IMR-90 (cell line): Measurements from ENCODE around the gene TRAP1. TPM values are rescaled to one million over a fixed set of nuclear protein-coding genes. Genes with fewer than 3 reads are reported as not detected.
A peak's percentile ranks its signal among the peaks of the same experiment; 100 is the strongest.

Experiments
- ATAC-seq: fragments of 200-7000 bp; cut with Tn5 transposase; 2 replicates; pipeline ENCODE4 v1.9.1; 2020; ENCODE audit warnings: low read depth, mild to moderate bottlenecking, moderate library complexity
- BruUV-seq: library from RNA; stranded (reverse); fragments of 400-500 nt; replicated peaks from 2 replicates; lab custom pipeline; 2021; lab: Mats Ljungman, UMichigan
- CTCF ChIA-PET: fragments of 300-600 bp; formaldehyde crosslinking; extraction: SDS; loops from one replicate; lab custom pipeline; 2021; ENCODE audit warnings: antibody characterized with exemption; lab: Yijun Ruan, JAX
- POLR2A ChIA-PET: fragments of 300-600 bp; sonication (Branson Sonifier 250); formaldehyde crosslinking; loops from one replicate; lab custom pipeline; 2022; ENCODE audit warnings: antibody characterized with exemption; ENCODE audit not compliant: unreplicated experiment; lab: Charles Lee
- DNase-seq: peaks from one replicate; pipeline ENCODE4 v3.0.0; 2013
- H2AFZ ChIP-seq: replicated peaks from 2 replicates; pipeline ENCODE3; 2013; ENCODE audit warnings: low read length, mild to moderate bottlenecking; ENCODE audit not compliant: poor library complexity
- H2AK5ac ChIP-seq: 2 replicates; pipeline ENCODE4 v1.6.1; 2013; ENCODE audit warnings: low read depth, low read length, inconsistent platforms
- H2AK9ac ChIP-seq: replicated peaks from 2 replicates; pipeline ENCODE3; 2013; ENCODE audit warnings: mild to moderate bottlenecking, low read depth, low read length, moderate library complexity; ENCODE audit not compliant: poor library complexity
- H2BK120ac ChIP-seq: 2 replicates; pipeline ENCODE4 v1.6.1; 2013; ENCODE audit warnings: low read depth, low read length, inconsistent platforms
- H2BK15ac ChIP-seq: 3 replicates; pipeline ENCODE4 v1.6.1; 2013; ENCODE audit warnings: low read depth, low read length, inconsistent platforms
- H2BK20ac ChIP-seq: 2 replicates; pipeline ENCODE4 v1.6.1; 2013; ENCODE audit warnings: low read depth, mild to moderate bottlenecking, inconsistent platforms, low read length, moderate library complexity
- H2BK5ac ChIP-seq: 2 replicates; pipeline ENCODE4 v1.6.1; 2013; ENCODE audit warnings: mild to moderate bottlenecking, low read depth, low read length, inconsistent platforms; ENCODE audit not compliant: poor library complexity, severe bottlenecking
- H3K14ac ChIP-seq: replicated peaks from 2 replicates; pipeline ENCODE4 v1.6.1; 2013; ENCODE audit warnings: low read depth, low read length, inconsistent platforms
- H3K18ac ChIP-seq: 2 replicates; pipeline ENCODE4 v1.6.1; 2013; ENCODE audit warnings: low read depth, low read length, control low read depth
- H3K23ac ChIP-seq: 2 replicates; pipeline ENCODE4 v1.6.1; 2013; ENCODE audit warnings: low read depth, low read length, inconsistent platforms
- H3K27ac ChIP-seq: 2 replicates; pipeline ENCODE4 v1.5.1; 2013; ENCODE audit warnings: mild to moderate bottlenecking, control low read depth, low read length; ENCODE audit not compliant: insufficient read depth
- H3K27me3 ChIP-seq: 2 replicates; pipeline ENCODE4 v1.6.1; 2013; ENCODE audit warnings: low read length; ENCODE audit not compliant: control insufficient read depth, insufficient read depth
- H3K36me3 ChIP-seq: 2 replicates; pipeline ENCODE4 v1.6.1; 2013; ENCODE audit warnings: low read length, mixed read lengths; ENCODE audit not compliant: control insufficient read depth, insufficient read depth
- H3K4ac ChIP-seq: 2 replicates; pipeline ENCODE4 v1.6.1; 2013; ENCODE audit warnings: low read depth, low read length, inconsistent platforms
- H3K4me1 ChIP-seq: 2 replicates; pipeline ENCODE4 v1.6.1; 2013; ENCODE audit warnings: low read length, mixed read lengths; ENCODE audit not compliant: control insufficient read depth, insufficient read depth
- H3K4me2 ChIP-seq: 2 replicates; pipeline ENCODE4 v1.6.1; 2013; ENCODE audit warnings: low read depth, mild to moderate bottlenecking, control low read depth, low read length, moderate library complexity
- H3K4me3 ChIP-seq: 2 replicates; pipeline ENCODE4 v1.5.1; 2013; ENCODE audit warnings: low read depth, mild to moderate bottlenecking, control low read depth, low read length, moderate library complexity; ENCODE audit not compliant: insufficient read depth
- H3K56ac ChIP-seq: 2 replicates; pipeline ENCODE4 v1.6.1; 2013; ENCODE audit warnings: low read length, inconsistent platforms; ENCODE audit not compliant: insufficient read depth; ENCODE audit errors: extremely low read depth
- H3K79me1 ChIP-seq, 2 experiments: 2 replicates each; pipeline ENCODE4 v1.6.1; 2013; ENCODE audit warnings: low read length in 2 of 2, inconsistent platforms in 1 of 2, low read depth in 1 of 2
- H3K9ac ChIP-seq: 2 replicates; pipeline ENCODE4 v1.6.1; 2013; ENCODE audit warnings: low read depth, low read length, control low read depth
- H3K9me1 ChIP-seq: 2 replicates; pipeline ENCODE4 v1.6.1; 2013; ENCODE audit warnings: low read length, inconsistent platforms; ENCODE audit not compliant: insufficient read depth
- H3K9me3 ChIP-seq: 2 replicates; pipeline ENCODE4 v1.6.1; 2013; ENCODE audit warnings: low read length; ENCODE audit not compliant: control insufficient read depth, insufficient read depth
- H4K20me1 ChIP-seq: 2 replicates; pipeline ENCODE4 v1.6.1; 2013; ENCODE audit warnings: low read length, inconsistent platforms; ENCODE audit not compliant: insufficient read depth
- H4K5ac ChIP-seq: 2 replicates; pipeline ENCODE4 v1.6.1; 2013; ENCODE audit warnings: mild to moderate bottlenecking, low read depth, low read length, control low read depth
- H4K8ac ChIP-seq, 2 experiments: 2 replicates each; pipeline ENCODE4 v1.6.1; 2013; ENCODE audit warnings: low read depth in 2 of 2, low read length in 2 of 2, control low read depth in 1 of 2, inconsistent platforms in 1 of 2
- H4K91ac ChIP-seq: 2 replicates; pipeline ENCODE4 v1.6.1; 2013; ENCODE audit warnings: low read depth, low read length, inconsistent platforms; ENCODE audit not compliant: insufficient read depth
- BHLHE40 ChIP-seq: fragments of 150-350 bp; IDR thresholded peaks from 2 replicates; pipeline ENCODE4 v1.6.1; 2016; ENCODE audit warnings: mild to moderate bottlenecking, low read depth, low read length
- CEBPB ChIP-seq: IDR thresholded peaks from 2 replicates; pipeline ENCODE4 v1.6.1; 2012; ENCODE audit warnings: low read depth, low read length, improper control_type of control experiment
- CHD1 ChIP-seq: IDR thresholded peaks from 2 replicates; pipeline ENCODE4 v1.6.1; 2012; ENCODE audit warnings: low read depth, low read length, improper control_type of control experiment
- CTCF ChIP-seq: conservative IDR thresholded peaks from 2 replicates; pipeline ENCODE4 v1.5.1; 2012; ENCODE audit warnings: mild to moderate bottlenecking, low read depth, low read length, improper control_type of control experiment
- FOS ChIP-seq: fragments of 150-350 bp; IDR thresholded peaks from 2 replicates; pipeline ENCODE4 v1.6.1; 2016; ENCODE audit warnings: low read depth, low read length
- MAFK ChIP-seq: IDR thresholded peaks from 2 replicates; pipeline ENCODE4 v1.6.1; 2012; ENCODE audit warnings: low read depth, low read length, improper control_type of control experiment
- MAZ ChIP-seq: IDR thresholded peaks from 2 replicates; pipeline ENCODE4 v1.6.1; 2012; ENCODE audit warnings: low read depth, mild to moderate bottlenecking, low read length, improper control_type of control experiment, moderate library complexity, borderline replicate concordance
- MXI1 ChIP-seq: IDR thresholded peaks from 2 replicates; pipeline ENCODE4 v1.6.1; 2012; ENCODE audit warnings: low read depth, mild to moderate bottlenecking, low read length, moderate library complexity, borderline replicate concordance
- NFE2L2 ChIP-seq: fragments of 150-350 bp; IDR thresholded peaks from 2 replicates; pipeline ENCODE4 v1.6.1; 2016; ENCODE audit warnings: low read depth, mild to moderate bottlenecking, low read length
- POLR2A ChIP-seq: IDR thresholded peaks from 2 replicates; pipeline ENCODE4 v1.6.1; 2012; ENCODE audit warnings: mild to moderate bottlenecking, low read depth, low read length
- RAD21 ChIP-seq: IDR thresholded peaks from 2 replicates; pipeline ENCODE4 v1.6.1; 2012; ENCODE audit warnings: low read length, improper control_type of control experiment
- RCOR1 ChIP-seq: IDR thresholded peaks from 2 replicates; pipeline ENCODE4 v1.6.1; 2012; ENCODE audit warnings: mild to moderate bottlenecking, low read length, improper control_type of control experiment; ENCODE audit not compliant: insufficient replicate concordance
- RFX5 ChIP-seq: IDR thresholded peaks from 2 replicates; pipeline ENCODE4 v1.8.0; 2012; ENCODE audit warnings: low read depth, mild to moderate bottlenecking, low read length, moderate library complexity
- SMC3 ChIP-seq: fragments of 150-350 bp; IDR thresholded peaks from 2 replicates; pipeline ENCODE4 v1.6.1; 2016; ENCODE audit warnings: low read depth, mild to moderate bottlenecking, antibody characterized with exemption, low read length, moderate library complexity
- USF2 ChIP-seq: fragments of 150-350 bp; IDR thresholded peaks from 2 replicates; pipeline ENCODE4 v1.6.1; 2017; ENCODE audit warnings: mild to moderate bottlenecking, antibody characterized with exemption, low read length, low read depth
- WGBS, 2 experiments: methylation state at CpG; one replicate each; pipeline versions ENCODE4 v1.1.5 to v1.1.7; 2013; ENCODE audit warnings: missing lambda C conversion rate in 2 of 2; ENCODE audit not compliant: insufficient read length in 1 of 2; ENCODE audit errors: extremely low coverage in 2 of 2; 5-methylcytosine and 5-hydroxymethylcytosine counted together
- dilution Hi-C: fragments of 300-500 bp; cut with HindIII; formaldehyde crosslinking; loops from one replicate; pipeline ENCODE4 v1.14.3; 2018; ENCODE audit warnings: low sequenced_read_pairs; ENCODE audit not compliant: unreplicated experiment
- in situ Hi-C: fragments of 300-500 bp; cut with MboI; formaldehyde crosslinking; loops from 3 replicates; pipeline ENCODE4 v1.14.3; 2019; ENCODE audit warnings: low sequenced_read_pairs, inconsistent platforms, mixed read lengths
- intact Hi-C: fragments of 100-400 bp; cut with micrococcal nuclease; formaldehyde crosslinking; loops from 2 replicates; pipeline ENCODE4 v1.10.0; 2022
- polyA plus RNA-seq, 3 experiments: library from polyadenylated mRNA; depleted of rRNA; stranded (reverse); fragments of >200 nt; gene quantifications; 2 replicates each; pipeline ENCODE4 v1.2.3, GENCODE V29; 2012; ENCODE audit warnings: low replicate concordance in 1 of 3
- total RNA-seq: library from RNA; depleted of rRNA; stranded (reverse); fragments of >200 nt; gene quantifications from 2 replicates; pipeline ENCODE4 v1.2.3, GENCODE V29; 2012
- TF ChIP-seq, protein P1 (sequence below): fragments of 150-350 bp; IDR thresholded peaks from 2 replicates; pipeline ENCODE4 v1.6.1; 2016; ENCODE audit warnings: low read depth, mild to moderate bottlenecking, low read length, moderate library complexity, borderline replicate concordance

Gene TRAP1
- total and polyA plus RNA-seq, 2 of the 4 experiments (the other 2 are of a cell fraction) = 139 to 145 TPM

DNA sequence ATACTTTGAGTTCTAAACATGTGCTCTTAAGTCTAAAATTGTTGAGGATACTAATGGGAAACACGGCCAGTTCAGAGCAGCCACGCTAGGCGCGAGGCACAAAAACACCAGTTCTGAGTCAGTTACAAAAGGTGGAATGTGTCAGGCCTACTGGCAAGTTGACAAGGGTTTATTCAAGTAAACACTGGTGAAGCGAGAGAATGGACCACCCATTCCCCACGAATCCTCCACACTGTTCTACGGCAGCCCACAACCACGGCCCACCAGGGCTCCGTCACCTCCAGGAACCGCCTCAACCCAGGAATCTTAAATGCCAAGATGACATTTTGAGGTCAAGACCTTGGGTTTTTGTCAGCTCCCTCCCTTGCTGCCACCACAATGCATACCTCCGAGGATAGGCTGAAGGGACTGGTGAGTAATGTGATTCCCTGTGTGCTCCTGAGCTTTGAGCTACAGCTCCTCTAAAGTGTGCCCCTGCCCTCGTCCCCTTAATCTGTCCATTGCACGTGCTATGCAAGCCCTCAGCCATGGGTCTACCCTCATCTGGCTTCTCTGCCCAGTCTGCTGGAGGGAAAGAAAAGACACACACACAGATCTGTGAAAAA lies 28.5 kb upstream of the TRAP1 start:
- CTCF ChIA-PET = no interaction called here
- no peak overlapping the region for H3K27ac ChIP-seq

More for the DNA sequence above, 28.5 kb upstream of the TRAP1 start:
- Histone ChIP-seq H3K9me3 (no peaks in the 10 kb centered on the region), H3K4me3 (no peak overlapping the region), H4K91ac (no peak overlapping the region), H3K56ac (no peak overlapping the region), H3K36me3 (peaks cover 60% of the 10 kb centered on the region), H4K5ac (no peak overlapping the region), H3K4me2 (no peak overlapping the region), H3K23ac (no peak overlapping the region), H3K4ac (0 out of 2 replicates have a peak overlapping the region, but pooled peaks have one; percentile 5), H2BK20ac (no peak overlapping the region), H3K79me1 (peaks cover 16 to 64% of the 10 kb centered on the region in 2 experiments), H3K14ac (no peak overlapping the region), H2AFZ (no peak overlapping the region), H3K27me3 (no peaks in the 10 kb centered on the region), H3K4me1 (peaks cover 7% of the 10 kb centered on the region), H2AK9ac (peak overlapping the region; percentile 33), H4K8ac (no peak overlapping the region), H3K18ac (no peak overlapping the region), H2BK15ac (no peak overlapping the region), H4K20me1 (peaks cover 20% of the 10 kb centered on the region), H3K9me1 (peaks cover 17% of the 10 kb centered on the region), H2BK5ac (no peak overlapping the region), H3K9ac (no peak overlapping the region), H2AK5ac (no peak overlapping the region), H2BK120ac (no peak overlapping the region)
- BruUV-seq = no TSS peak
- DNase-seq = peak; percentile 70
- 56% methylated on average over 4 of the region's 13 CpGs; no CpG with 5 or more reads in 1 of the 2 experiments for WGBS, 2 experiments
- ATAC-seq = peak; percentile 70
- no peak for TF ChIP-seq MXI1
- TF ChIP-seq CHD1 = no peak
- no peak for TF ChIP-seq USF2
- no peak for TF ChIP-seq POLR2A
- TF ChIP-seq CEBPB = no peak
- no peak for TF ChIP-seq NFE2L2
- TF ChIP-seq SMC3 = no peak
- no peak for TF ChIP-seq RAD21
- no peak for TF ChIP-seq FOS
- TF ChIP-seq RFX5 = no peak
- no peak for TF ChIP-seq CTCF
- no peak for TF ChIP-seq BHLHE40
- TF ChIP-seq RCOR1 = no peak
- TF ChIP-seq, protein P1, sequence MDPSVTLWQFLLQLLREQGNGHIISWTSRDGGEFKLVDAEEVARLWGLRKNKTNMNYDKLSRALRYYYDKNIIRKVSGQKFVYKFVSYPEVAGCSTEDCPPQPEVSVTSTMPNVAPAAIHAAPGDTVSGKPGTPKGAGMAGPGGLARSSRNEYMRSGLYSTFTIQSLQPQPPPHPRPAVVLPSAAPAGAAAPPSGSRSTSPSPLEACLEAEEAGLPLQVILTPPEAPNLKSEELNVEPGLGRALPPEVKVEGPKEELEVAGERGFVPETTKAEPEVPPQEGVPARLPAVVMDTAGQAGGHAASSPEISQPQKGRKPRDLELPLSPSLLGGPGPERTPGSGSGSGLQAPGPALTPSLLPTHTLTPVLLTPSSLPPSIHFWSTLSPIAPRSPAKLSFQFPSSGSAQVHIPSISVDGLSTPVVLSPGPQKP = no peak
- TF ChIP-seq MAFK = no peak
- no peak for TF ChIP-seq MAZ
- intact Hi-C loops (loop anchor here (2.0 kb wide), 1 partner anchor 133 kb away; no protein-coding TSS in a partner anchor), dilution Hi-C loops (no loop called here), in situ Hi-C loops (no loop called here)
- POLR2A ChIA-PET = no interaction called here
